Endothelial cell of hepatic sinusoid (primary cell): ENCODE measurements around the gene MEGF6.

Experiments used
- in situ Hi-C: cut with HindIII; loops from 2 replicates; pipeline ENCODE4 v1.10.0; 2017; ENCODE audit warnings: low sequenced_read_pairs

Gene MEGF6

DNA sequence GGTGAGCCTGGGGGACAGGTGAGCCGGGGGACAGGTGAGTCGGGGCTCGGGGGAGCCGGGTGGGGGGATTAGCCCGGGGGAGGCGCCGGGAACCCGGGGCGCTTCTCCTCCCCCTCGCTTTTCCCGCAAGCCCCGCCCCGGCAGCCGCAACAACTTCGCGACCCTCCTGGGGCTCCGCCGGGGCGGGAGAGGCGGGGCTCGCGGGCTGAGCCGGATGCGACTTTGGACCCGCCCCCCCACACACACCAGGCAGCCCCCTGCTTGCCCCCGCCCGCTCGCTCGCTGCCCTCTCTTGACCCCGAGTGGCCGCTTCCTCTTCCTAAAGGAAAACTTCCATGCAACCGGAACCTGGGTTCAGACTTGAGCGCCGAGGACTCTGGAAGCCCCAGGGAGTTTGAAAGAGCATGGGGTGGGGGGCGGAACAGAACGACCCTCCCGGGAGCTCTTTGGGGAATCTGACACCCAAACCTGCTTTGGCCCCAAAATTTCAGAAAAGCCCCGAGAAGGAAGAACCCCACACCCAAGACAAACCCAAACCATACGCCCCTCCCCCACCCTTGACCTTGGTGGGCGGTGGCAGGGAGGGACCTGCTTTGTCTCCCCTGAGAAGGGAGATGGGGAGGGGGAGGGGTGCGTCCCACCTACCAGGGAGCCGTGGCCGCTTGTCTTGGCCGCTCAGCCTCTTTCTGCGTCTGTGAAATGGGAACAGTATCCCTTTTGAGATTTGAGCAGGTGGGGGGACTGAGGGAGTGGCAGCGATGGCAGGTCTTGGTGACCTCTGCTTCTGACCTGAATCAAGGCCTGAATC lies 156.3 kb downstream of the MEGF6 start:
- in situ Hi-C loops, result loop anchor here (5.0 kb wide), 1 partner anchor 67 kb away; no protein-coding TSS in a partner anchor

- in situ Hi-C loops, result loop anchor here (5.0 kb wide), 1 partner anchor 68 kb away; no protein-coding TSS in a partner anchor
Observed at GRCh38 chr1:3453891-3454810, 157.2 kb downstream of the MEGF6 start, which contains the start of gene ARHGEF16. ARHGEF16 (plus strand) TSS chr1:3454665; CDS start chr1:3463085, 8,420 bp downstream.

GRCh38 chr1:3453203-3453761 lies 158.0 kb downstream of the MEGF6 start:
- in situ Hi-C loops, result loop anchor here (5.0 kb wide), 1 partner anchor 69 kb away; no protein-coding TSS in a partner anchor

DNA sequence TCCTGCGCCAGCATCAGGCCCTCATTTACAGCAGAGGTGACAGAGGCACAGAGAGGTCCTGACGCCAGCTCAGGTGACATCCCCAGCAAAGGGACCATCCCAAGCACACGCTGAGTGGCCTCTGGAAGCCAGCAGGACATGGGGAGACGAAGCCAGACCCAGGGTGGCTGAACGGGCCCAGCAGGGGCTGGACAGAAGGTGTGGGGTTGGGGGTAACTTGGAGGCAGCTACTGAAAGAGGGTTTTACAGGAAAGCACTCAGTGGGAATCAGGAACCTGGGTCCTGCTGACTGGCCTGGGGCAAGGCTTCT lies 158.5 kb downstream of the MEGF6 start:
- in situ Hi-C loops, result loop anchor here (5.0 kb wide), 1 partner anchor 69 kb away; no protein-coding TSS in a partner anchor

- in situ Hi-C loops, result loop anchor here (5.0 kb wide), 1 partner anchor 70 kb away; no protein-coding TSS in a partner anchor
Observed at GRCh38 chr1:3451994-3452865, 159.1 kb downstream of the MEGF6 start.

- in situ Hi-C loops, result loop anchor here (5.0 kb wide), 1 partner anchor 71 kb away; no protein-coding TSS in a partner anchor
Observed at GRCh38 chr1:3450983-3451382, 160.3 kb downstream of the MEGF6 start.

GRCh38 chr1:3450202-3450863 lies 161.0 kb downstream of the MEGF6 start:
- in situ Hi-C loops, result loop anchor here (5.0 kb wide), 1 partner anchor 72 kb away; no protein-coding TSS in a partner anchor

DNA sequence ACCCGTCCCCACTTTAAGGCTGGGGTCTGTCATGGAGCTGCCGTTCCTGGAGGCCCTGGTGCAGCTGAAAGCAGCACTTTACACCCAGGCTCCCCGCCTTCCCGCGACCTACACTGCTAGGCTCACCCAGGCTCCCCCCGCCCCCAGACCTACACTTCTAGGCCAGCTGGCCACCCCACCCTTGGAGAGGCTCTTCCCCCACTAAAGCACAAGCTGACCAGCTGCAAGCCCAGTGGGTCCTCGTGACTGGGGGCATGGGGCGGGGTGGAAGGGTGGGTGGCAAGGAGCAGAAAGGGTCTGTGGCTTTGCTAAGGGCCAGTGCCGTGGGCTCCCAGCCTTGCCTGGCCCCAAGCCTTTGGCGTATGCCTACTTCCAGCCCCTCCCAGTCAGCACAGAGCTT lies 166.6 kb downstream of the MEGF6 start:
- in situ Hi-C loops, result no loop called here

GRCh38 chr1:3444298-3444697 lies 167.0 kb downstream of the MEGF6 start:
- in situ Hi-C loops, result no loop called here

- in situ Hi-C loops, result no loop called here
Observed at GRCh38 chr1:3443807-3444206, 167.5 kb downstream of the MEGF6 start.

DNA sequence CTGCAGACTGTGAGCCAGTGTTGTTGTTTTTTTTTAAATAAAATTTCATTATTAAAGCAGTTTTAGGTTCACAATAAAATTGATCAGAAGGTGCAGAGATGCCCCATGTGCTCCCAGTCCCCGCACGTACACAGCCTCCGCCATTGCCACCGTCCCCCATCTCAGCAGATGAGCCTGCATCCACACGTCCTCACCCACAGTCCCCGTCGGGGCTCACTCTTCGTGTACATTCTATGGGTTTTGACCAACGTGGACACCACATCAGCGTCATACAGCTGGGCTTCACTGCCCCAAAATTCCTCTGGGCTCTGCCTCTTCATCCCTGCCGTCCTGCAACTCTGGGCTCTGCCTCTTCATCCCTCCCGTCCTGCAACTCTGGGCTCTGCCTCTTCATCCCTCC lies 168.4 kb downstream of the MEGF6 start:
- in situ Hi-C loops, result no loop called here

- in situ Hi-C loops, result no loop called here
Observed at GRCh38 chr1:3442331-3442730, 169.0 kb downstream of the MEGF6 start.

GRCh38 chr1:3441880-3442279 lies 169.4 kb downstream of the MEGF6 start:
- in situ Hi-C loops, result no loop called here

- in situ Hi-C loops, result no loop called here
Observed at GRCh38 chr1:3441410-3441847, 169.9 kb downstream of the MEGF6 start.

- in situ Hi-C loops, result no loop called here
Observed at GRCh38 chr1:3440711-3441409, 170.4 kb downstream of the MEGF6 start.

DNA sequence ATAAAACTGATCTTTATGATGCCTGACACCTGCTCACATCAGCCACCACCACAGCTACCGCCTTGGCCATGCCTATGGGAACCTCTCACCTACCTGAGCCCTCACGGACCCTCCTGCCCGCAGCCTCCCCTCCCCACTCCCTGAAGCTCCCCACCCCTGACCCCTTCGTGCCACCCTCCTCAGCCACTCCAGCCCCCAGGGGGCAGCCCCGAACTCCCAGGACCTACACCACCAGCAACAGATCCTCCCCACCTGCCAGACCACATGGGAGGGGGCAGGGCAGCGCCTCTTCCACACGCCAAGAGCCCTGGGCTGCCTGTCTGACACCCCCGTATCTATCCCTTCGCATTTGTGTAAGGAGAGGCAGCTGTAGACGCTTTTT lies 171.0 kb downstream of the MEGF6 start:
- in situ Hi-C loops, result no loop called here
